ENCODE measurements around the gene EIF4A3. TPM values are rescaled to one million over a fixed set of nuclear protein-coding genes. Genes with fewer than 3 reads are reported as not detected.
A peak's percentile ranks its signal among the peaks of the same experiment; 100 is the strongest.

Gene EIF4A3
- total RNA-seq = 130 and 459 TPM in 2 replicates

GRCh38 chr17:80147035-80147822 is at the start of gene EIF4A3:
TSS of gene EIF4A3 (minus strand) at chr17:80147128. CDS start at chr17:80146961, 167 bp downstream.
- peak; percentile 97 for DNase-seq (ENCODE audit: low read depth)

GRCh38 chr17:80196652-80197051 is 49.7 kb upstream of the EIF4A3 start:
- no peak for DNase-seq (ENCODE audit: low read depth)

GRCh38 chr17:80195671-80196529 is 49.0 kb upstream of the EIF4A3 start:
- no peak for DNase-seq (ENCODE audit: low read depth)

GRCh38 chr17:80195141-80195540 is 48.2 kb upstream of the EIF4A3 start:
- DNase-seq (ENCODE audit: low read depth) = no peak

GRCh38 chr17:80191865-80192661 is 45.1 kb upstream of the EIF4A3 start:
- no peak for DNase-seq (ENCODE audit: low read depth)

GRCh38 chr17:80191192-80191591 is 44.3 kb upstream of the EIF4A3 start:
- DNase-seq (ENCODE audit: low read depth) = no peak

GRCh38 chr17:80190716-80191115 is 43.8 kb upstream of the EIF4A3 start:
- DNase-seq (ENCODE audit: low read depth) = no peak

GRCh38 chr17:80189611-80190010 is 42.7 kb upstream of the EIF4A3 start:
- no peak for DNase-seq (ENCODE audit: low read depth)

GRCh38 chr17:80187515-80187941 is 40.6 kb upstream of the EIF4A3 start:
- DNase-seq (ENCODE audit: low read depth) = no peak

- DNase-seq (ENCODE audit: low read depth) = no peak
Measured at GRCh38 chr17:80187090-80187489, 40.2 kb upstream of the EIF4A3 start.

- no peak for DNase-seq (ENCODE audit: low read depth)
Measured at GRCh38 chr17:80185968-80186367, 39.0 kb upstream of the EIF4A3 start.

GRCh38 chr17:80184423-80184714 is 37.4 kb upstream of the EIF4A3 start:
- no peak for DNase-seq (ENCODE audit: low read depth)

- no peak for DNase-seq (ENCODE audit: low read depth)
Measured at GRCh38 chr17:80183581-80184422, 36.9 kb upstream of the EIF4A3 start.

GRCh38 chr17:80182845-80183223 is 35.9 kb upstream of the EIF4A3 start:
- DNase-seq (ENCODE audit: low read depth) = no peak

GRCh38 chr17:80182118-80182844 is 35.4 kb upstream of the EIF4A3 start:
- DNase-seq (ENCODE audit: low read depth) = no peak

- DNase-seq (ENCODE audit: low read depth) = no peak
Measured at GRCh38 chr17:80181431-80181830, 34.5 kb upstream of the EIF4A3 start.

- no peak for DNase-seq (ENCODE audit: low read depth)
Measured at GRCh38 chr17:80180192-80180591, 33.3 kb upstream of the EIF4A3 start.

GRCh38 chr17:80177986-80178595 is 31.2 kb upstream of the EIF4A3 start:
- DNase-seq (ENCODE audit: low read depth) = no peak

GRCh38 chr17:80176757-80177156 is 29.8 kb upstream of the EIF4A3 start:
- DNase-seq (ENCODE audit: low read depth) = no peak

GRCh38 chr17:80173916-80174315 is 27.0 kb upstream of the EIF4A3 start:
- no peak for DNase-seq (ENCODE audit: low read depth)

Measured in renal cortical epithelial cell (primary cell).